Measurements from ENCODE around the gene FANCI.

The FANCI gene

DNA sequence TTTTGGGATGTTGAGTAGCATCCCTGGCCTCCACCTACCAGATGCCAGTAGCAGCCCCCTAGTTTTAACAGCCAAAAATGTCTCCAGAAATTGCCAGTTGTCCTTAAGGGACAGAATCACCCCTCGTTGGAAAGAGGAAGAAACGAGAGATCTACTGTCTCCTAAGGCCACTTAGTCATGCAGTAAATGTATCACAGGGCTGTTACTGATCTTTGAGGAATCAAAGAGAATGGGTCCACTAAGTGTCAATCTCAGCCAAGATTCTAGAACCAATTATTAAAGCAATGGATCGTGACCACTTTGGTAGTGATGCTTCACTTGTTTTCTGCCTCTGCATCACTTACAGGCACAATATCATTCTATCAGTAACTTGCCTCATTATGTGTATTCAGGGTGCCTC, 64.5 kb downstream of the FANCI start:
- H3K4me3 ChIP-seq (ENCODE audit: control insufficient read depth, low read depth, low read length), result no peak overlapping the region
- DNase-seq (ENCODE audit: low read depth), result no peak
- no peak for TF ChIP-seq CTCF (IDR thresholded peaks at IDR 0.05; ENCODE audit: control insufficient read depth, insufficient read depth, low read depth, low read length, missing control alignments)

- no peak for DNase-seq (ENCODE audit: low read depth)
- no peak overlapping the region for H3K4me3 ChIP-seq (ENCODE audit: control insufficient read depth, low read depth, low read length)
- no peak for TF ChIP-seq CTCF (IDR thresholded peaks at IDR 0.05; ENCODE audit: control insufficient read depth, insufficient read depth, low read depth, low read length, missing control alignments)
Observed at GRCh38 chr15:89309993-89310392, 66.2 kb downstream of the FANCI start.

GRCh38 chr15:89315375-89315929, 71.7 kb downstream of the FANCI start:
- no peak overlapping the region for H3K4me3 ChIP-seq (ENCODE audit: control insufficient read depth, low read depth, low read length)
- TF ChIP-seq CTCF (IDR thresholded peaks at IDR 0.05; ENCODE audit: control insufficient read depth, insufficient read depth, low read depth, low read length, missing control alignments), result no peak
- no peak for DNase-seq (ENCODE audit: low read depth)

DNA sequence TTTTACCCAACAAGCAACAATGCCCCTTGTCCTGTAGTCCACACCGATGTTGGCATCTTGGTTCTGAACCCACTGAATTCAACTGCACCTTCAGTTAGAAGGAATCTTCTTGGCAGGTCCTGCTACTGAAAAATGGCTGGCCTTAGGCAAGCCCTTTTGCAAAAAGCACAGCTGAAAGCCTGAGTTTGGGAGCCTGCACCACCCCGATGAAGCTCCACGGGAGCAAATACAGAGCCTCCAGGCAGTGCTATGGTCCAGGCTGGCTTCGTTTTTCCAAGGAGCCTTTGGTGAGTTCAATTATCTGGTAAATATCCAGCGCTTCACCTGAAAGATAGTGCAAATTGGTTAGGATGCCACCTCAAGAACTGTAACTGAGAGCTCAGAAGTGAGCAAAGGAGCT, 72.7 kb downstream of the FANCI start:
- DNase-seq (ENCODE audit: low read depth), result no peak
- no peak for TF ChIP-seq CTCF (IDR thresholded peaks at IDR 0.05; ENCODE audit: control insufficient read depth, insufficient read depth, low read depth, low read length, missing control alignments)
- no peak overlapping the region for H3K4me3 ChIP-seq (ENCODE audit: control insufficient read depth, low read depth, low read length)

DNA sequence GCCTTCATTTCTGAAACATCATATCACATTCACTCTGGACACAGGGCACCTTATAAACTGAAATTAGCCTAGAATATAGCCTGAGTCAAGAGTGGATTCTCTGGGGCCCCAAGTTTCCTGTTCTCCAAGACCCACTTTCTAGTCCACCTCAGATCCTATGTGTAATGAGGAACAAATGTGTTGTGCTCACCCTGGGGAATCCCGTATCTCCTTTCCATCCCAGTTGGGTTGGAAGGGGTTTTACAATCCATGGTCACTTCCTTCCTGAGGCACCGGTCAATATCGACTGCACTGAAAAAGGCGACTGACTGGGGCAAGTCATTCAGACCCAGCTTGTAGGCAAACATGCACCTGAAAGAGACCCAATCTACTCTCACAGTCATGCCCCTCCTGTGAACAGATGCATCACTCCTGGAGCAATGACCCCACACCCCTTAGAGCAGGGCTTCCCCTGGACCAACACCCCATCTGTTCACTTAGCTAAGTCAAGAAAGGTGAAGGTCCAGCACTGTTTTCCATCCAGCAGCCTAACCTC, 73.5 kb downstream of the FANCI start:
- DNase-seq (ENCODE audit: low read depth), result no peak
- TF ChIP-seq CTCF (IDR thresholded peaks at IDR 0.05; ENCODE audit: control insufficient read depth, insufficient read depth, low read depth, low read length, missing control alignments), result no peak
- no peak overlapping the region for H3K4me3 ChIP-seq (ENCODE audit: control insufficient read depth, low read depth, low read length)

GRCh38 chr15:89319678-89320077, 75.9 kb downstream of the FANCI start:
- H3K4me3 ChIP-seq (ENCODE audit: control insufficient read depth, low read depth, low read length), result no peak overlapping the region
- DNase-seq (ENCODE audit: low read depth), result no peak
- no peak for TF ChIP-seq CTCF (IDR thresholded peaks at IDR 0.05; ENCODE audit: control insufficient read depth, insufficient read depth, low read depth, low read length, missing control alignments)
